ENCODE measurements around the gene HTR1A. TPM values are rescaled to one million over a fixed set of nuclear protein-coding genes. Genes with fewer than 3 reads are reported as not detected.

Gene HTR1A
- total RNA-seq, 1 experiment from 2014 or later = not detected

DNA sequence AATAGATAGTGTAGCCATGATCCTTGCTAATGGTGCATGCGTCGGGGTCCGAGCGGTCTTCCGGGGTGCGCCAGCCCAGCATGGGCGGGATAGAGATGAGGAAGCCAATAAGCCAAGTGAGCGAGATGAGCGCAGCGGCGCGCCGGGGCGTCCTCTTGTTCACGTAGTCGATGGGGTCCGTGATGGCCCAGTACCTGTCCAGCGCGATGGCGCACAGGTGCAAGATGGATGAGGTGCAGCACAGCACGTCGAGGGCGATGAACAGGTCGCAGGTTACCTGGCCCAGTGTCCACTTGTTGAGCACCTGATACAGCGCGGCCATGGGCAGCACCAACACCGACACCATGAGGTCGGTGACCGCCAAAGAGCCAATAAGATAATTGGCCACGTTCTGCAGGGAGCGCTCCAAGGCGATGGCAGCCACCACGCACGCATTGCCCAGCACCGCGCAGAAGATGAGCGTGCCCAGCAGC is 1.1 kb downstream of the HTR1A start:
- no peaks in the 10 kb centered on the region for H3K36me3 ChIP-seq (ENCODE audit: control insufficient read depth, insufficient read depth, low read length)
- no peak overlapping the region for H3K4me3 ChIP-seq (ENCODE audit: low read depth in 2 of 2, low read length in 2 of 2)
- no peaks in the 10 kb centered on the region for H3K27me3 ChIP-seq (ENCODE audit: control insufficient read depth, insufficient read depth, low read length)
- intact Hi-C loops (cut with micrococcal nuclease; ENCODE audit: unreplicated experiment) = no loop called here
- no peaks in the 10 kb centered on the region for H3K9me3 ChIP-seq (ENCODE audit: control insufficient read depth, insufficient read depth, low read depth, low read length)
- in situ Hi-C loops (cut with HindIII; ENCODE audit: low pct_unique_long_range_greater_than_20kb, low sequenced_read_pairs) = no loop called here
- BruUV-seq (replicated peaks) = no TSS peak
- no peak for DNase-seq (ENCODE audit: low read depth, low spot score)
- CTCF ChIA-PET = no interaction called here
- no peaks in the 10 kb centered on the region for H3K4me1 ChIP-seq (ENCODE audit: control insufficient read depth, insufficient read depth, low read length)
- no peak for ATAC-seq
- TF ChIP-seq POLR2AphosphoS5 (IDR thresholded peaks at IDR 0.05; ENCODE audit: low read depth, low read length) = no peak
- TF ChIP-seq, protein P1, sequence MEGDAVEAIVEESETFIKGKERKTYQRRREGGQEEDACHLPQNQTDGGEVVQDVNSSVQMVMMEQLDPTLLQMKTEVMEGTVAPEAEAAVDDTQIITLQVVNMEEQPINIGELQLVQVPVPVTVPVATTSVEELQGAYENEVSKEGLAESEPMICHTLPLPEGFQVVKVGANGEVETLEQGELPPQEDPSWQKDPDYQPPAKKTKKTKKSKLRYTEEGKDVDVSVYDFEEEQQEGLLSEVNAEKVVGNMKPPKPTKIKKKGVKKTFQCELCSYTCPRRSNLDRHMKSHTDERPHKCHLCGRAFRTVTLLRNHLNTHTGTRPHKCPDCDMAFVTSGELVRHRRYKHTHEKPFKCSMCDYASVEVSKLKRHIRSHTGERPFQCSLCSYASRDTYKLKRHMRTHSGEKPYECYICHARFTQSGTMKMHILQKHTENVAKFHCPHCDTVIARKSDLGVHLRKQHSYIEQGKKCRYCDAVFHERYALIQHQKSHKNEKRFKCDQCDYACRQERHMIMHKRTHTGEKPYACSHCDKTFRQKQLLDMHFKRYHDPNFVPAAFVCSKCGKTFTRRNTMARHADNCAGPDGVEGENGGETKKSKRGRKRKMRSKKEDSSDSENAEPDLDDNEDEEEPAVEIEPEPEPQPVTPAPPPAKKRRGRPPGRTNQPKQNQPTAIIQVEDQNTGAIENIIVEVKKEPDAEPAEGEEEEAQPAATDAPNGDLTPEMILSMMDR (IDR thresholded peaks at IDR 0.05) = no peak
- TF ChIP-seq TCF7L2 (IDR thresholded peaks at IDR 0.05; ENCODE audit: low read depth, low read length) = no peak
- TF ChIP-seq, protein P2, sequence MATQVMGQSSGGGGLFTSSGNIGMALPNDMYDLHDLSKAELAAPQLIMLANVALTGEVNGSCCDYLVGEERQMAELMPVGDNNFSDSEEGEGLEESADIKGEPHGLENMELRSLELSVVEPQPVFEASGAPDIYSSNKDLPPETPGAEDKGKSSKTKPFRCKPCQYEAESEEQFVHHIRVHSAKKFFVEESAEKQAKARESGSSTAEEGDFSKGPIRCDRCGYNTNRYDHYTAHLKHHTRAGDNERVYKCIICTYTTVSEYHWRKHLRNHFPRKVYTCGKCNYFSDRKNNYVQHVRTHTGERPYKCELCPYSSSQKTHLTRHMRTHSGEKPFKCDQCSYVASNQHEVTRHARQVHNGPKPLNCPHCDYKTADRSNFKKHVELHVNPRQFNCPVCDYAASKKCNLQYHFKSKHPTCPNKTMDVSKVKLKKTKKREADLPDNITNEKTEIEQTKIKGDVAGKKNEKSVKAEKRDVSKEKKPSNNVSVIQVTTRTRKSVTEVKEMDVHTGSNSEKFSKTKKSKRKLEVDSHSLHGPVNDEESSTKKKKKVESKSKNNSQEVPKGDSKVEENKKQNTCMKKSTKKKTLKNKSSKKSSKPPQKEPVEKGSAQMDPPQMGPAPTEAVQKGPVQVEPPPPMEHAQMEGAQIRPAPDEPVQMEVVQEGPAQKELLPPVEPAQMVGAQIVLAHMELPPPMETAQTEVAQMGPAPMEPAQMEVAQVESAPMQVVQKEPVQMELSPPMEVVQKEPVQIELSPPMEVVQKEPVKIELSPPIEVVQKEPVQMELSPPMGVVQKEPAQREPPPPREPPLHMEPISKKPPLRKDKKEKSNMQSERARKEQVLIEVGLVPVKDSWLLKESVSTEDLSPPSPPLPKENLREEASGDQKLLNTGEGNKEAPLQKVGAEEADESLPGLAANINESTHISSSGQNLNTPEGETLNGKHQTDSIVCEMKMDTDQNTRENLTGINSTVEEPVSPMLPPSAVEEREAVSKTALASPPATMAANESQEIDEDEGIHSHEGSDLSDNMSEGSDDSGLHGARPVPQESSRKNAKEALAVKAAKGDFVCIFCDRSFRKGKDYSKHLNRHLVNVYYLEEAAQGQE (IDR thresholded peaks at IDR 0.05; ENCODE audit: insufficient read depth in 1 of 2, low read depth in 2 of 2, low read length in 1 of 2) = no peak
- no peak for TF ChIP-seq SIN3A (IDR thresholded peaks at IDR 0.05; ENCODE audit: borderline replicate concordance, insufficient read depth, low read depth, low read length)
- H3K27ac ChIP-seq (ENCODE audit: low read length) = no peak overlapping the region
- POLR2A ChIA-PET = no interaction called here

DNA sequence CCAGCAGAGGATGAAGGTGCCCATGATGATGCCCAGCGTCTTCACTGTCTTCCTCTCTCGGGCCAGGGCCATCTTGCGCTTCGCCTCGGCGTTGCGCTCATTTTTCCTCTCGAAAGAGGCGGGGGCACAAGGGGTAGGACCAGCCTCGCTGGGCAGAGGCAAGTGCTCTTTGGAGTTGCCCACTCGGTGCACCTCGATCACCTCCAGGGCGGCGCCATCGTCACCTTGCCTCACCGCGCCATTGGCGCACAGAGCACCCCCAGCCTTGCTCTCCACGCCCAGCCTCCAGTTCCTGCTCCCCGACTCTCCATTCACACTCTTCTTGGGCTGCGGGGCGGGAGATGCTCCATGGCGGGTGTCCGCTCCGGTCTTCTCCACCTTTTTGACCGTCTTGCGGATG is 1.6 kb downstream of the HTR1A start:
- TF ChIP-seq, protein P1 (IDR thresholded peaks at IDR 0.05) = no peak
- TF ChIP-seq POLR2AphosphoS5 (IDR thresholded peaks at IDR 0.05; ENCODE audit: low read depth, low read length) = no peak
- Histone ChIP-seq H3K9me3 (ENCODE audit: control insufficient read depth, insufficient read depth, low read depth, low read length) (no peaks in the 10 kb centered on the region), H3K36me3 (ENCODE audit: control insufficient read depth, insufficient read depth, low read length) (no peaks in the 10 kb centered on the region), H3K27me3 (ENCODE audit: control insufficient read depth, insufficient read depth, low read length) (no peaks in the 10 kb centered on the region), H3K4me1 (ENCODE audit: control insufficient read depth, insufficient read depth, low read length) (no peaks in the 10 kb centered on the region), H3K4me3 (ENCODE audit: low read depth in 2 of 2, low read length in 2 of 2) (no peak overlapping the region), H3K27ac (ENCODE audit: low read length) (no peak overlapping the region)
- BruUV-seq (replicated peaks) = no TSS peak
- ChIA-PET POLR2A (no interaction called here), CTCF (no interaction called here)
- intact Hi-C loops (cut with micrococcal nuclease; ENCODE audit: unreplicated experiment) (no loop called here), in situ Hi-C loops (cut with HindIII; ENCODE audit: low pct_unique_long_range_greater_than_20kb, low sequenced_read_pairs) (no loop called here)
- no peak for DNase-seq (ENCODE audit: low read depth, low spot score)
- no peak for ATAC-seq

Data from Panc1 (cell line).